B cell (primary cell): ENCODE data around the gene PNPLA3. TPM values are rescaled to one million over a fixed set of nuclear protein-coding genes. Genes with fewer than 3 reads are reported as not detected.

Source experiments
- ATAC-seq: fragments of 200-7000 bp; cut with Tn5 transposase; one replicate; pipeline ENCODE4 v1.10.0; 2021; ENCODE audit warnings: low read depth, mild to moderate bottlenecking, moderate number of reproducible peaks, moderate library complexity
- CTCF ChIA-PET: fragments of 350-600 bp; sonication (Branson Sonifier 250); formaldehyde crosslinking; loops from one replicate; lab custom pipeline; 2021; ENCODE audit warnings: antibody characterized with exemption, inconsistent platforms; lab: Charles Lee
- POLR2A ChIA-PET: fragments of 350-600 bp; sonication (Branson Sonifier 250); formaldehyde crosslinking; loops from one replicate; lab custom pipeline; 2021; ENCODE audit warnings: antibody characterized with exemption; lab: Charles Lee
- DNase-seq: peaks from one replicate; pipeline ENCODE4 v3.0.0; 2013
- H2AFZ ChIP-seq: 2 replicates; pipeline ENCODE4 v1.6.1; 2012; ENCODE audit warnings: mild to moderate bottlenecking, low read depth, low read length; ENCODE audit not compliant: insufficient read depth, poor library complexity, severe bottlenecking
- H3K27ac ChIP-seq, 2 donors: 1 replicate in 1 of 2; 2 replicates in 1 of 2; pipeline ENCODE4 v1.5.1; 2012 to 2013; ENCODE audit warnings: low read length in 2 of 2, mild to moderate bottlenecking in 2 of 2, moderate library complexity in 1 of 2
- H3K27me3 ChIP-seq, 4 experiments: fragments of 200-600 bp in 1 of 4; sonication (generic) in 1 of 4; replicated peaks in 1 of 4; 1 replicate in 2 of 4; 2 replicates in 2 of 4; pipeline versions ENCODE4 v1.6.1 to v1.7.0; 2013 to 2016; ENCODE audit warnings: low read length in 3 of 4, mild to moderate bottlenecking in 2 of 4, mixed read lengths in 1 of 4, moderate library complexity in 1 of 4; ENCODE audit not compliant: insufficient read depth in 4 of 4, control insufficient read depth in 3 of 4; ENCODE audit errors: control extremely low read depth in 1 of 4
- H3K36me3 ChIP-seq, 2 experiments: replicated peaks in 1 of 2; 1 replicate in 1 of 2; 2 replicates in 1 of 2; pipeline versions ENCODE4 v1.6.1 to v1.7.1; 2013; ENCODE audit warnings: low read length in 1 of 2; ENCODE audit not compliant: insufficient read depth in 2 of 2, control insufficient read depth in 1 of 2; ENCODE audit errors: control extremely low read depth in 1 of 2, extremely low read depth in 1 of 2
- H3K4me1 ChIP-seq, 2 donors: fragments of 200-600 bp in 1 of 2; sonication (generic) in 1 of 2; 1 replicate in 1 of 2; 2 replicates in 1 of 2; pipeline versions ENCODE4 v1.5.1 to v1.6.1; 2013 to 2017; ENCODE audit warnings: low read length in 2 of 2; ENCODE audit not compliant: control insufficient read depth in 2 of 2, insufficient read depth in 2 of 2
- H3K4me2 ChIP-seq: replicated peaks from 2 replicates; pipeline ENCODE3; 2012; ENCODE audit warnings: mild to moderate bottlenecking, low read depth, low read length; ENCODE audit not compliant: poor library complexity, severe bottlenecking
- H3K4me3 ChIP-seq, 5 experiments: fragments of 200-600 bp in 1 of 5; sonication (generic) in 1 of 5; 1 replicate in 3 of 5; 2 replicates in 2 of 5; pipeline versions ENCODE4 v1.5.1 to v1.7.0; 2011 to 2016; ENCODE audit warnings: low read length in 4 of 5, mild to moderate bottlenecking in 4 of 5, low read depth in 2 of 5, control low read depth in 1 of 5, moderate library complexity in 1 of 5; ENCODE audit not compliant: insufficient read depth in 1 of 5; ENCODE audit errors: control extremely low read depth in 1 of 5, extremely low read depth in 1 of 5
- H3K79me2 ChIP-seq: fragments of 200-600 bp; sonication (generic); one replicate; pipeline ENCODE4 v1.6.0; 2016; ENCODE audit warnings: low read length; ENCODE audit not compliant: control insufficient read depth, insufficient read depth
- H3K9ac ChIP-seq: fragments of 200-600 bp; sonication (generic); 2 replicates; pipeline ENCODE4 v1.6.1; 2017; ENCODE audit warnings: mild to moderate bottlenecking, low read length, moderate library complexity
- H3K9me3 ChIP-seq, 3 donors: one replicate each; pipeline versions ENCODE4 v1.6.1 to v1.7.1; 2013; ENCODE audit warnings: low read length in 2 of 3; ENCODE audit not compliant: control insufficient read depth in 2 of 3, insufficient read depth in 1 of 3; ENCODE audit errors: control extremely low read depth in 1 of 3
- H4K20me1 ChIP-seq: 2 replicates; pipeline ENCODE4 v1.6.0; 2012; ENCODE audit warnings: mild to moderate bottlenecking, low read length; ENCODE audit not compliant: insufficient read depth, control insufficient read depth, poor library complexity, severe bottlenecking
- H3K27ac Mint-ChIP-seq: one replicate; pipeline ENCODE4 v1.8.0; 2021; ENCODE audit warnings: mixed read lengths
- H3K27me3 Mint-ChIP-seq: one replicate; pipeline ENCODE4 v1.8.0; 2021; ENCODE audit warnings: mixed read lengths
- H3K4me1 Mint-ChIP-seq: one replicate; pipeline ENCODE4 v1.8.0; 2021; ENCODE audit warnings: mixed read lengths
- H3K4me3 Mint-ChIP-seq: one replicate; pipeline ENCODE4 v1.8.0; 2021; ENCODE audit warnings: mixed read lengths
- H3K9me3 Mint-ChIP-seq: one replicate; pipeline ENCODE4 v1.8.0; 2022; ENCODE audit warnings: mixed read lengths; ENCODE audit not compliant: insufficient read depth
- CTCF ChIP-seq: fragments of 200-600 bp; IDR thresholded peaks from one replicate; pipeline ENCODE4 v1.8.0; 2022; ENCODE audit warnings: antibody characterized with exemption, mild to moderate bottlenecking
- EZH2 ChIP-seq: IDR thresholded peaks from 2 replicates; pipeline ENCODE4 v1.6.1; 2012; ENCODE audit warnings: borderline replicate concordance, low read depth, mild to moderate bottlenecking, moderate library complexity, low read length; ENCODE audit not compliant: insufficient read depth, poor library complexity, severe bottlenecking
- WGBS: methylation state at CpG from one replicate; pipeline ENCODE4 v1.1.5; 2013; ENCODE audit warnings: missing lambda C conversion rate; ENCODE audit not compliant: insufficient coverage; 5-methylcytosine and 5-hydroxymethylcytosine counted together
- intact Hi-C: fragments of 100-400 bp; cut with micrococcal nuclease; formaldehyde crosslinking; loops from one replicate; pipeline ENCODE4 v1.10.0; 2022
- polyA plus RNA-seq: library from polyadenylated mRNA; depleted of rRNA; stranded (reverse); fragments of >200 nt; gene quantifications from 2 replicates; pipeline ENCODE4 v1.2.3, GENCODE V29; 2012
- total RNA-seq, 2 donors: library from RNA; stranded (reverse); fragments of 120-200 nt in 1 of 2; gene quantifications; 1 replicate in 1 of 2; 2 replicates in 1 of 2; pipeline versions ENCODE4 v1.2.3 to v1.2.4, GENCODE V29; 2013 to 2022

PNPLA3 gene
- total and polyA plus RNA-seq, 2 donors (not counting 1 experiment from before 2014, with no cell fraction given) = 0.15 TPM; not detected in 1

GRCh38 chr22:43883719-43884415, 39.7 kb upstream of the PNPLA3 start:
- TF ChIP-seq EZH2 (no peak), CTCF (no peak)
- no peak overlapping the region for H3K4me3 Mint-ChIP-seq
- no peak overlapping the region for H3K4me2 ChIP-seq
- no peak for DNase-seq
- peaks cover 4% of the 10 kb centered on the region for H3K4me1 Mint-ChIP-seq
- peaks cover 27% of the 10 kb centered on the region for H3K27me3 Mint-ChIP-seq
- no peak overlapping the region for H3K4me3 ChIP-seq
- H2AFZ ChIP-seq = no peak overlapping the region
- POLR2A ChIA-PET = no interaction called here
- WGBS = 92% methylated on average over 14 of the region's 17 CpGs
- H3K27ac ChIP-seq = no peak overlapping the region
- intact Hi-C loops = loop anchor here (1.0 to 2.0 kb wide), 2 partner anchors 62 to 743 kb away; no protein-coding TSS in a partner anchor
- H3K27me3 ChIP-seq = peaks cover 0 to 7% (median 0%) of the 10 kb centered on the region in 4 experiments
- CTCF ChIA-PET = interaction anchor here (0.7 to 1.4 kb wide), 4 partner anchors 8 to 202 kb away, joined by 3 to 10 read pairs (median 4); partner anchors contain the start of gene PNPLA5
- H3K79me2 ChIP-seq = no peaks in the 10 kb centered on the region
- no peaks in the 10 kb centered on the region for H3K36me3 ChIP-seq
- no peak for ATAC-seq
- no peaks in the 10 kb centered on the region for H3K9me3 Mint-ChIP-seq
- H3K27ac Mint-ChIP-seq = no peak overlapping the region
- no peak overlapping the region for H3K9ac ChIP-seq
- no peaks in the 10 kb centered on the region for H4K20me1 ChIP-seq
- H3K4me1 ChIP-seq = peaks cover 0 to 5% of the 10 kb centered on the region in 2 donors
- peaks cover 0 to 3% (median 0%) of the 10 kb centered on the region in 3 donors for H3K9me3 ChIP-seq
